Astrocyte (in vitro differentiated cells and primary cell): Measurements from ENCODE around the gene IQCH. TPM values are rescaled to one million over a fixed set of nuclear protein-coding genes. Genes with fewer than 3 reads are reported as not detected.

Source experiments
- DNase-seq: peaks from one replicate; pipeline ENCODE4 v3.0.0-alpha.2; 2010; ENCODE audit warnings: low read depth
- FAIRE-seq: peaks from 2 replicates; lab custom pipeline; 2011; peaks lifted over from hg19 to GRCh38; lab: Jason Lieb, UNC
- H2AFZ ChIP-seq: 2 replicates; pipeline ENCODE4 v1.6.0; 2012; ENCODE audit warnings: low read depth, low read length, inconsistent platforms
- H3K27ac ChIP-seq: 2 replicates; pipeline ENCODE4 v1.5.1; 2011; ENCODE audit warnings: low read depth, low read length, inconsistent platforms
- H3K27me3 ChIP-seq: 2 replicates; pipeline ENCODE4 v1.6.0; 2011; ENCODE audit warnings: low read length, inconsistent platforms; ENCODE audit not compliant: insufficient read depth
- H3K36me3 ChIP-seq: 2 replicates; pipeline ENCODE4 v1.5.1; 2011; ENCODE audit warnings: low read length, inconsistent platforms; ENCODE audit not compliant: insufficient read depth
- H3K4me1 ChIP-seq: 2 replicates; pipeline ENCODE4 v1.5.1; 2011; ENCODE audit warnings: low read length, inconsistent platforms; ENCODE audit not compliant: insufficient read depth
- H3K4me2 ChIP-seq: 2 replicates; pipeline ENCODE4 v1.6.0; 2012; ENCODE audit warnings: low read length, inconsistent platforms
- H3K4me3 ChIP-seq: 2 replicates; pipeline ENCODE4 v1.5.1; 2011; ENCODE audit warnings: low read depth, mild to moderate bottlenecking, low read length, inconsistent platforms; ENCODE audit not compliant: insufficient read depth
- H3K79me2 ChIP-seq: 2 replicates; pipeline ENCODE4 v1.6.0; 2012; ENCODE audit warnings: mild to moderate bottlenecking, low read length, inconsistent platforms; ENCODE audit not compliant: insufficient read depth
- H3K9ac ChIP-seq: 2 replicates; pipeline ENCODE4 v1.6.0; 2012; ENCODE audit warnings: mild to moderate bottlenecking, low read length, inconsistent platforms
- H3K9me3 ChIP-seq: 2 replicates; pipeline ENCODE4 v1.5.1; 2012; ENCODE audit warnings: low read depth, mild to moderate bottlenecking, low read length, inconsistent platforms; ENCODE audit not compliant: insufficient read depth
- H4K20me1 ChIP-seq: 2 replicates; pipeline ENCODE4 v1.6.0; 2012; ENCODE audit warnings: low read length, inconsistent platforms; ENCODE audit not compliant: insufficient read depth
- H3K27ac Mint-ChIP-seq: one replicate; pipeline ENCODE4 v1.8.0; 2021; ENCODE audit warnings: mild to moderate bottlenecking, mixed read lengths; ENCODE audit not compliant: unreplicated experiment
- H3K27me3 Mint-ChIP-seq: one replicate; pipeline ENCODE4 v1.8.0; 2021; ENCODE audit warnings: low read depth, mixed read lengths; ENCODE audit not compliant: unreplicated experiment
- H3K36me3 Mint-ChIP-seq: one replicate; pipeline ENCODE4 v1.8.0; 2021; ENCODE audit warnings: low read depth, mixed read lengths; ENCODE audit not compliant: unreplicated experiment
- H3K4me1 Mint-ChIP-seq: one replicate; pipeline ENCODE4 v1.8.0; 2021; ENCODE audit warnings: low read depth, mixed read lengths; ENCODE audit not compliant: unreplicated experiment
- H3K4me3 Mint-ChIP-seq: one replicate; pipeline ENCODE4 v1.8.0; 2021; ENCODE audit warnings: mild to moderate bottlenecking, moderate library complexity, mixed read lengths; ENCODE audit not compliant: unreplicated experiment
- H3K9me3 Mint-ChIP-seq: one replicate; pipeline ENCODE4 v1.8.0; 2021; ENCODE audit warnings: mild to moderate bottlenecking, mixed read lengths; ENCODE audit not compliant: unreplicated experiment
- CTCF ChIP-seq: IDR thresholded peaks from 2 replicates; pipeline ENCODE4 v1.5.1; 2011; ENCODE audit warnings: low read depth, mild to moderate bottlenecking, inconsistent platforms, low read length, moderate library complexity; ENCODE audit not compliant: insufficient read depth
- EZH2 ChIP-seq: IDR thresholded peaks from 2 replicates; pipeline ENCODE4 v1.6.1; 2012; ENCODE audit warnings: mild to moderate bottlenecking, low read length, inconsistent platforms; ENCODE audit not compliant: insufficient read depth
- total RNA-seq: library from RNA; stranded (reverse); gene quantifications from 2 replicates; pipeline ENCODE4 v1.2.1, GENCODE V29; 2021

The IQCH gene
- total RNA-seq, 1 donor from 2014 or later, result 2.7 TPM

DNA sequence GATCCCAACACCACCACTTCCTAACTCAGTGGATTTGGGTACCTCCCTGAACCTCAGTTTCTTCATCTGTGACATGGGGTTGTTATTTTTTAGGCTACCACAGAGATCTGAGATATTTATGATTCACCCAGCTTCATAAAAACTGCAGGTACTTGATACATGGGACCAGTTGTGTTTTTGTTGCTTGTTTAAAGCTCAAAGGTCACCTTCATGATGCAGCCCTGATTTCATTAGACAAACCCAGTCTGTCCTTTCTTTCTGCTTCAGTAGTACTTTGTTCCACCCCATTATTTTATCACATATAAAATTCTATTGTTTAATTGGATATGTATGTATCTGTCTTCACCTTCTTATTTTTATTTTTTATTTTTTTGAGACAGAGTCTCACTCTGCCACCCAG lies 208.9 kb downstream of the IQCH start:
- FAIRE-seq (no peak), DNase-seq (no peak)
- TF ChIP-seq CTCF (no peak), EZH2 (no peak)
- Histone ChIP-seq H4K20me1 (no peaks in the 10 kb centered on the region), H3K27me3 (no peaks in the 10 kb centered on the region), H3K9me3 (no peaks in the 10 kb centered on the region), H3K4me2 (no peak overlapping the region), H3K4me1 (no peaks in the 10 kb centered on the region), H3K36me3 (no peaks in the 10 kb centered on the region), H3K79me2 (no peaks in the 10 kb centered on the region), H3K4me3 (no peak overlapping the region), H2AFZ (no peak overlapping the region), H3K27ac (no peak overlapping the region), H3K9ac (no peak overlapping the region)
- no peaks in the 10 kb centered on the region for H3K4me1 Mint-ChIP-seq
- H3K27ac Mint-ChIP-seq, result no peak overlapping the region
- H3K36me3 Mint-ChIP-seq, result peaks cover 4% of the 10 kb centered on the region
- H3K4me3 Mint-ChIP-seq, result no peak overlapping the region
- H3K9me3 Mint-ChIP-seq, result no peaks in the 10 kb centered on the region
- peaks cover 24% of the 10 kb centered on the region for H3K27me3 Mint-ChIP-seq

- Mint-ChIP-seq H3K27me3 (peaks cover 22% of the 10 kb centered on the region), H3K36me3 (peaks cover 4% of the 10 kb centered on the region), H3K4me1 (no peaks in the 10 kb centered on the region), H3K27ac (no peak overlapping the region), H3K9me3 (no peaks in the 10 kb centered on the region), H3K4me3 (no peak overlapping the region)
- no peaks in the 10 kb centered on the region for H3K4me1 ChIP-seq
- no peaks in the 10 kb centered on the region for H3K27me3 ChIP-seq
- FAIRE-seq (no peak), DNase-seq (no peak)
- H4K20me1 ChIP-seq, result no peaks in the 10 kb centered on the region
- no peak overlapping the region for H3K27ac ChIP-seq
- H3K4me2 ChIP-seq, result no peak overlapping the region
- TF ChIP-seq CTCF (no peak), EZH2 (no peak)
- H2AFZ ChIP-seq, result no peak overlapping the region
- H3K9me3 ChIP-seq, result no peaks in the 10 kb centered on the region
- H3K4me3 ChIP-seq, result no peak overlapping the region
- H3K36me3 ChIP-seq, result no peaks in the 10 kb centered on the region
- H3K79me2 ChIP-seq, result no peaks in the 10 kb centered on the region
- H3K9ac ChIP-seq, result no peak overlapping the region
Measured at GRCh38 chr15:67465196-67465952, 210.8 kb downstream of the IQCH start.

GRCh38 chr15:67468416-67468815 lies 213.8 kb downstream of the IQCH start:
- TF ChIP-seq EZH2, result no peak
- TF ChIP-seq CTCF, result no peak
- H3K9ac ChIP-seq, result no peak overlapping the region
- H3K27ac Mint-ChIP-seq, result no peak overlapping the region
- H3K4me2 ChIP-seq, result no peak overlapping the region
- FAIRE-seq, result no peak
- no peaks in the 10 kb centered on the region for H3K36me3 ChIP-seq
- no peaks in the 10 kb centered on the region for H4K20me1 ChIP-seq
- H3K79me2 ChIP-seq, result no peaks in the 10 kb centered on the region
- peaks cover 1% of the 10 kb centered on the region for H3K9me3 Mint-ChIP-seq
- H3K9me3 ChIP-seq, result no peaks in the 10 kb centered on the region
- no peaks in the 10 kb centered on the region for H3K27me3 ChIP-seq
- H3K4me3 Mint-ChIP-seq, result no peak overlapping the region
- H3K4me1 ChIP-seq, result no peaks in the 10 kb centered on the region
- H2AFZ ChIP-seq, result no peak overlapping the region
- peaks cover 16% of the 10 kb centered on the region for H3K27me3 Mint-ChIP-seq
- peaks cover 6% of the 10 kb centered on the region for H3K4me1 Mint-ChIP-seq
- H3K4me3 ChIP-seq, result no peak overlapping the region
- no peak for DNase-seq
- H3K36me3 Mint-ChIP-seq, result peaks cover 4% of the 10 kb centered on the region
- H3K27ac ChIP-seq, result no peak overlapping the region
